GM12878 (cell line): Measurements from ENCODE around the gene ACSM4.

Experiments
- EP300 ChIP-seq, 2 experiments: fragments of 150-350 bp in 1 of 2; IDR thresholded peaks; 2 replicates each; pipeline ENCODE4 v1.6.1; 2011 to 2012; ENCODE audit warnings: low read depth in 2 of 2, low read length in 2 of 2, borderline replicate concordance in 1 of 2, improper control_type of control experiment in 1 of 2, inconsistent platforms in 1 of 2; ENCODE audit not compliant: control insufficient read depth in 1 of 2
- MYC ChIP-seq: IDR thresholded peaks from 2 replicates; pipeline ENCODE4 v1.6.1; 2011; ENCODE audit warnings: mild to moderate bottlenecking, low read length, moderate library complexity, inconsistent platforms; ENCODE audit not compliant: insufficient read depth, insufficient replicate concordance, insufficient read length, severe bottlenecking
- NFIC ChIP-seq: IDR thresholded peaks from 2 replicates; pipeline ENCODE4 v1.6.1; 2012; ENCODE audit warnings: low read depth, mild to moderate bottlenecking, inconsistent platforms, low read length, moderate library complexity
- TF ChIP-seq, protein P1 (sequence below), 3 experiments: IDR thresholded peaks in 2 of 3; conservative IDR thresholded peaks in 1 of 3; 2 replicates each; pipeline ENCODE4 v1.5.1; 2011; ENCODE audit warnings: low read depth in 3 of 3, low read length in 3 of 3, mild to moderate bottlenecking in 3 of 3, control low read depth in 2 of 3, moderate library complexity in 2 of 3, inconsistent platforms in 1 of 3, mixed read lengths in 1 of 3; ENCODE audit not compliant: control insufficient read depth in 2 of 3, insufficient read depth in 1 of 3; ENCODE audit errors: extremely low read depth in 1 of 3

DNA sequence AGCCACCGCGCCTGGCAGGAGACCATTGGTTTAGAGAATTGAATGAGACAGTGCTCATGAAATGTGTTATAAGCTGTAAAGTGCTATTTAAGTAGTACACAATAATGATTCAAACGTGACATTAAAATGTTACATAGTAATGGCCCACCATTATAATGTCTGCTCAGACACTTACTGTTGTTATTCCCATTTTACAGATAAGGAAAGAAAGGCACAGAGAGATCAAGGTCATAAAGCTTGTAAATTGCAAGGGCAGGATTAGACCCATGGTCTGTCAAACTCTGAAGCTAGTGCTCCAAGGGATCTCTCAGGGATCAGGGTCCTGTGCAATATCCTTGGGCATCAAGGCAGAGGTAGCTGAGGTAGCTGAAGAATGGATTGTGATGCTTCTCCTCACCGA is 6.2 kb downstream of the ACSM4 start:
- TF ChIP-seq MYC (no peak), EP300 (IDR thresholded peaks at IDR 0.05; ENCODE audit: borderline replicate concordance in 1 of 2, control insufficient read depth in 1 of 2, low read depth in 2 of 2, low read length in 2 of 2) (no peak), NFIC (no peak)
- TF ChIP-seq, protein P1, sequence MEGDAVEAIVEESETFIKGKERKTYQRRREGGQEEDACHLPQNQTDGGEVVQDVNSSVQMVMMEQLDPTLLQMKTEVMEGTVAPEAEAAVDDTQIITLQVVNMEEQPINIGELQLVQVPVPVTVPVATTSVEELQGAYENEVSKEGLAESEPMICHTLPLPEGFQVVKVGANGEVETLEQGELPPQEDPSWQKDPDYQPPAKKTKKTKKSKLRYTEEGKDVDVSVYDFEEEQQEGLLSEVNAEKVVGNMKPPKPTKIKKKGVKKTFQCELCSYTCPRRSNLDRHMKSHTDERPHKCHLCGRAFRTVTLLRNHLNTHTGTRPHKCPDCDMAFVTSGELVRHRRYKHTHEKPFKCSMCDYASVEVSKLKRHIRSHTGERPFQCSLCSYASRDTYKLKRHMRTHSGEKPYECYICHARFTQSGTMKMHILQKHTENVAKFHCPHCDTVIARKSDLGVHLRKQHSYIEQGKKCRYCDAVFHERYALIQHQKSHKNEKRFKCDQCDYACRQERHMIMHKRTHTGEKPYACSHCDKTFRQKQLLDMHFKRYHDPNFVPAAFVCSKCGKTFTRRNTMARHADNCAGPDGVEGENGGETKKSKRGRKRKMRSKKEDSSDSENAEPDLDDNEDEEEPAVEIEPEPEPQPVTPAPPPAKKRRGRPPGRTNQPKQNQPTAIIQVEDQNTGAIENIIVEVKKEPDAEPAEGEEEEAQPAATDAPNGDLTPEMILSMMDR (IDR thresholded peaks at IDR 0.05 in 2 of 3, conservative IDR thresholded peaks at IDR 0.05 in 1 of 3; ENCODE audit: control insufficient read depth in 2 of 3, extremely low read depth in 1 of 3, insufficient read depth in 1 of 3, low read depth in 3 of 3, low read length in 3 of 3): no peak
